GM12878 (cell line): ENCODE measurements around the gene PTTG2.

ENCODE experiments used
- BRCA1 ChIP-seq: IDR thresholded peaks from 2 replicates; pipeline ENCODE4 v1.6.1; 2011; ENCODE audit warnings: low read depth, low read length, improper control_type of control experiment
- CEBPB ChIP-seq, 2 experiments: fragments of 150-350 bp in 1 of 2; IDR thresholded peaks; 2 replicates each; pipeline ENCODE4 v1.6.1; 2012 to 2014; ENCODE audit warnings: low read depth in 2 of 2, low read length in 2 of 2, borderline replicate concordance in 1 of 2, inconsistent platforms in 1 of 2
- CREB1 ChIP-seq: IDR thresholded peaks from 2 replicates; pipeline ENCODE4 v1.6.1; 2012; ENCODE audit warnings: low read depth, mild to moderate bottlenecking, inconsistent platforms
- CREM ChIP-seq: IDR thresholded peaks from 2 replicates; pipeline ENCODE4 v1.6.1; 2014; ENCODE audit warnings: antibody characterized with exemption, low read depth
- MYC ChIP-seq: IDR thresholded peaks from 2 replicates; pipeline ENCODE4 v1.6.1; 2011; ENCODE audit warnings: mild to moderate bottlenecking, low read length, moderate library complexity, inconsistent platforms; ENCODE audit not compliant: insufficient read depth, insufficient replicate concordance, insufficient read length, severe bottlenecking
- NR2C2 ChIP-seq: IDR thresholded peaks from 2 replicates; pipeline ENCODE4 v1.6.1; 2011; ENCODE audit warnings: borderline replicate concordance, low read depth; ENCODE audit not compliant: control insufficient read depth, insufficient read length
- POLR2AphosphoS5 ChIP-seq: IDR thresholded peaks from 2 replicates; pipeline ENCODE4 v1.6.1; 2011; ENCODE audit warnings: mild to moderate bottlenecking, low read length, inconsistent platforms
- TF ChIP-seq, protein P1 (sequence below): IDR thresholded peaks from 2 replicates; pipeline ENCODE4 v1.6.1; 2012; ENCODE audit warnings: low read depth, low read length, improper control_type of control experiment

DNA sequence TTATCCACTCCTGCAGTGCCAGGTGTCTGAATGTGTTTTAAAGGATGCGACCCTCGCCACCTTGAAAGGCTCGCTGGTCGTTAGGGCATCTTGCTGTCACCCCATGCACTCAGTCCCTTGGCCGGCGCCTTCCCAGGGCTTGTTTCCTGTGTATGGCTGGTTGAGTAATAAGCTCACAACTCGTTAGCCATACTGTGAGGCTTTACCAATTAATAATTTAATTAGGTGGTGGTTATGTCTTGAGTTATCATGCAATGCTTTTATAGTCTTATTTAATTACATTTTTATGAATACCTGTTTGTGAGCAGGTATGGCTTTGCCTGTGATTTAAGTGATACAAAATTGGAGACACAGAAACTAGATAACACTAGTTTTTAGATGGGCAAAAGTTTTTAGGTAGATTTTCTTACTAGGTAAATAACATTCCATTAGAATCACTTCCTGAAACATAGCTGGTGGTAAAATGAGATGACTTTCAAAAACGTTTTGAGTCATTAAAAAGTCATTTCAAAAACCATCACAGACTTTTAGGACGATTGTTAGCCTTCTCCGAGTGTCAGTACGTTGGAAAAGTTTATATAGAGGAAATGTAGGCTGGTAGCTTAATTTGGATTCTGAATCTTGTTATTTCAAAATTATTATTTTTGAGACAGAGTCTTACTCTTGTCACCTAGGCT is 18.2 kb downstream of the PTTG2 start:
- TF ChIP-seq CEBPB (IDR thresholded peaks at IDR 0.05; ENCODE audit: borderline replicate concordance in 1 of 2, low read depth in 2 of 2, low read length in 2 of 2), result 0 out of 4 replicates have a peak, but pooled peaks of 1 of the 2 experiments have one; percentile 26
- no peak for TF ChIP-seq MYC
- no peak for TF ChIP-seq NR2C2
- TF ChIP-seq CREM, result peak; percentile 11; the same call in 1 of the 2 replicates
- TF ChIP-seq POLR2AphosphoS5, result no peak
- no peak for TF ChIP-seq BRCA1
- TF ChIP-seq CREB1, result no peak
- TF ChIP-seq, protein P1, sequence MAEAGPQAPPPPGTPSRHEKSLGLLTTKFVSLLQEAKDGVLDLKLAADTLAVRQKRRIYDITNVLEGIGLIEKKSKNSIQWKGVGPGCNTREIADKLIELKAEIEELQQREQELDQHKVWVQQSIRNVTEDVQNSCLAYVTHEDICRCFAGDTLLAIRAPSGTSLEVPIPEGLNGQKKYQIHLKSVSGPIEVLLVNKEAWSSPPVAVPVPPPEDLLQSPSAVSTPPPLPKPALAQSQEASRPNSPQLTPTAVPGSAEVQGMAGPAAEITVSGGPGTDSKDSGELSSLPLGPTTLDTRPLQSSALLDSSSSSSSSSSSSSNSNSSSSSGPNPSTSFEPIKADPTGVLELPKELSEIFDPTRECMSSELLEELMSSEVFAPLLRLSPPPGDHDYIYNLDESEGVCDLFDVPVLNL, result no peak
